ENCODE results near the gene UBE2J2.
"Not testable (repeated sequence)": the region's sequence is repeated elsewhere in the genome, so short reads cannot be mapped to it uniquely, and the experiment has no call there.

Gene UBE2J2

DNA sequence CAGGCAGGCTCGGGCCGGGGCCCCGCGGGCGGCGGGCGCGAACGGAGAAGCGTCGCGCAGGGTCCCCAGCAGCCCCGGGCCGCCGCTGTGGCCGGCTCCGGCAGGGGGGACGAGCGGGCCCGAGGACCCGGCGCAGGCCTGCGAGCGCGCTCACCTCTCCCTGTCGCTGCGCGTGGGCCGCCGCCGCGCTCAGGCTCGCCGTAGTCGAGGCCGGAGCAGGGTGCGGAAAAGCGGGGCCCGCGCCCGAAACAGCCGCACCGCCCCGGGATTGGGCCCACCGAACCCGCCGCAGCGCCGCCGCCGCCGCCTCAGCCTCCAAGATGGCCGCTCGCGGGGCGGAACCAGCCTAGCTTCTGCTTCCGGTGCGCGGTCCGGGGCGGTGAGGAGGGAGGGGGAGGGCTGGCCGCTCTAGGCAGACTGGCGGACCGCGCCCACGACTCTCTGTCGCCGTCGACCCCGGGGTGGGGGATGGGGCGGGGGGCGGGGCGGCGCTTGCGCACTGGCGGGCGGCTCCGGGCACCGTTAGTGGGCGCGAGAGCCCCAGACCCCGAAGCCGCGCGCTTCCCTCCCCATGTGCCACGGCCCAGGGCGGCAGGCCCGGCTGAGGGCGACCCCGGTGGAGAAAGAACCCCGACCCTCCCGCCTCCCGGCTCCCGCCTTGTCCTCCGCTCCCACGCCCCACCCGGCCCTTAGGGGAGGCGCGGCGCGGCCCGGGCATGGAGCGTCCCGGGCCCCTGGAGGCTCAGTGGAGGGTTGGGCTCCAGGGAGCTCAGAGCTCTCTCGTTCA, at the start of gene UBE2J2:
Gene UBE2J2 (minus strand): TSS at position 343 of the 787 bp plus-strand sequence. CDS start 5,862 bp downstream, outside the sequence.
- DNase-seq (ENCODE audit: low spot score) (peak; percentile 95), FAIRE-seq (no peak)

DNA sequence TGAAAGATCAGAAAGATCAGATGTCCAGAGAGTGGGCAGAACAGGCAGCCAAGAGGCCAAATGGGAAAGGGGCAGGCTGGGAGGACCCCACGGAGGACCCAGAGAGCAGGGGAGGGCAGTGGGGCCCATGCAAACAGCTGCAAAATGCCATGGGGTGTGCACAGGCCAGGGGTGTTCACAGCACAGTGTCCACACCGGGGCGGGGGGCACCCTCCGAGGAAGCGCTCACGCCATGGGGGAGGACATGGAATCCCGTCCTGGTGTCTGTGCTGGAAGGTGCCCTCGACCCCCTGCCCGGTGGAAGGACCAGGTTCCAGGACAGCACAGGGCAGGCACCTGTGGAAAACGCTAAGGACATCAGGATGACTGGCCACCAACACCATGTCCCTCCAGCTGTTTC, 49.3 kb upstream of the UBE2J2 start:
- no peak for FAIRE-seq
- DNase-seq (ENCODE audit: low spot score), result no peak

GRCh38 chr1:1322418-1322817, 48.8 kb upstream of the UBE2J2 start:
- no peak for FAIRE-seq
- no peak for DNase-seq (ENCODE audit: low spot score)

DNA sequence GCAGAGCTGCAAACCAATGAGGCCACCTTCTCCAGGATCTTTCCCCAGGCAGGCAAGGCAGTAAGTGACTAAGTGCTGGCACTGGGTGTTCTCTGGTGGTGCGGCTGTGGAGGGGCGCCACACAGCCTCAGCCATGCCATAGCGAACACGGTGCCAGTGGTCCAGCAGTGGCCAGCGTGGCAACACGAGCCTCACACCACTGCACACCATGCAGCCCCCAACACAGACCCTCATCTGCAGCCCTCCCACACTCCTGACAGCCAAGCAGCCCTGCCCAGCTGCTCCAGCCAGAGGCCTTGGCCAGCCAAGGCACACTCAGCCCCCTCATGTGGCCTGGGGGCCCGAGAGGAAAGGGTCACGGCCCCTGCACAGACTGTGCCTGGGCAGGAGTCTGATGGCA, 47.8 kb upstream of the UBE2J2 start:
- DNase-seq (ENCODE audit: low spot score) (no peak), FAIRE-seq (no peak)

DNA sequence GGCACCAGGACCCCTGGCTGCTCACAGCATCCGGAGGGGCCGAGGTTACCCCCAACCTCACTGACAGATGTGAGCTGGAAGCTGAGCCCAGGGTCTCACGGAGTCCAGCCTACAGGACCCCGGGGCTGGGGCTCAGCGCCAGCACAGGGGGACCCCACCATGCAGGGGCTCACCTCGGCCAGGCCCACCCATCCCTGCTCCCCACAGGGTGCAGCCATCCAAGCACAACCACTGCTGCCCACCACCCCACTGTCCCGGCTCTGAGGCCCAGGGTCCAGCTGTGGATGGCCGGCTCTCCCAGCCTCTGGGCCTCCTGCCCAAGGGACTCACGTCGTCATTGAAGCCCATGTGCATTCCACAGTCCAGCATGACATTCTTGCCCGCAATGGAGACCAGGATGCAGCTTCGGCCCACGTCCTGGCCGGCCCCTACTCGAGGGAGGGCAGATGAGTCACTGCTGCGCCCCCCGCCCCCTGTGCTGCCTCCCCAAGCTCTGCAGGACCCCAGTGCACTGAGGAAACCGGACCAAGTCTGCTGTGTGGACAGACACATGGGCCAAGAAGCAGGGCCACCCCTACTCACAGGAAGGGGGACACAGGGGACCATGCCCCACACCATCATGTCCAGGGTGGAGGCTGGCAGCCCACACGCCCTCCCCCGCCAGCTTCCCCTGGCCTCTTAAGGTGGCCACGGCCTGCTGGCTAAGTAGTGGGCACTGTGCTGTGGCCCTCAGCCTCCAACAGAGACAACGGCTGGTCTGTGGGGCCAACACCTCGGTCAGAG, 47.2 kb upstream of the UBE2J2 start:
- FAIRE-seq (no peak), DNase-seq (ENCODE audit: low spot score) (no peak)

DNA sequence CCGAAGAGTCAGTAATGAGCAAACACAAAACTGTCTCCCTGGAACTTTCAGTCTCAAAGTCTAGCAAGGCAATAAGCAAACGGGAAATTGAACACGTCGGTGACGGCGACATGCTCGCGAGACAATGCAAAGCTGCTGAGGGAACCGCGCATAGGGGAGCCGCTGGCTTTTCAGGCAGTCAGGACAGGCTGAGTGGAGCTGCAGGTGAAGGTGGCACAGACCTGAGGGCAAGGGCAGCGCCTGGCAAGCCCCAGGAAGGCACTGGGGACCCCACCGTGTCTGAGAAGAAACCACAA, 45.9 kb upstream of the UBE2J2 start:
- FAIRE-seq (no peak), DNase-seq (ENCODE audit: low spot score) (no peak)

- FAIRE-seq, result no peak
- no peak for DNase-seq (ENCODE audit: low spot score)
Measured at GRCh38 chr1:1318777-1319645, 45.4 kb upstream of the UBE2J2 start.

DNA sequence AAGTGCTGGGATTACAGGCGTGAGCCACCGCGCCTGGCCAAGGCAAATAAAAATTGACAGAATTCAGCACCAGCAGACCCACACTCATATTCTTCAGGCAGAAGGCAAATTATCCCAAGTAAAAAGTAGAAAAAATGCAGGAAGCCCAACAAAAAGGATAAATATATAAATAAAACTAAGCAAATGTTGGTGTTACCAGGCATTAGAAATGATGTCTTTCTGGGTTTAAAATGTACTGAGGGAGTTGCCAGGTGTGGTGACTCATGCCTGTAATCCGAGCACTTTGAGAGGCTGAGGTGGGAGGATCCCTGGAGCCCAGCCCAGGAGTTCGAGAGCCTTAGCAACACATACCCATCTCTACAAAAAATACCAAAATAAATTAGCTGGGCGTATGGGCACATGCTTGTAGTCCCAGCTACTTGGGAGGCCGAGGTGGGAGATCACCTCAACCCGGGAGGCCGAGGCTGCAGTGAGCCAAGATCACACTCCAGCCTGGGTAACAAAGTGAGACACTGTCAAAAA, 44.5 kb upstream of the UBE2J2 start:
- DNase-seq (ENCODE audit: low spot score), result peak; percentile 50
- no peak for FAIRE-seq

GRCh38 chr1:1317420-1317819, 43.8 kb upstream of the UBE2J2 start:
- no peak for FAIRE-seq
- no peak for DNase-seq (ENCODE audit: low spot score)

DNA sequence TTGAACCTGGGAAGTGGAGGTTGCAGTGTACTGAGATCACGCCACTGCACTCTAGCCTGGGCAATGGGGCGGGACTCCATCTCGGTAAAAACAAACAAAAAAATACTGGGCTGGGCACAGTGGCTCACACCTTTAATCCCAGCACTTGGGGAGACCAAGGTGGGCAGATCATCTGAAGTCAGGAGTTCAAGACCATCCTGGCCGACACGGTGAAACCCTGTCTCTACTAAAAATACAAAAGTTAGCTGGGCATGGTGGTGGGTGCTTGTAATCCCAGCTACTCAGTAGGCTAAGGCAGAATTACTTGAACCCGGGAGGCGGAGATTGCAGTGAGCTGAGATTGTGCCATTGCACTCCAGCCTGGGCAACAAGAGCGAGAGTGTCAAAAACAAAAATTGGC, 42.5 kb upstream of the UBE2J2 start:
- not testable (repeated sequence) for DNase-seq (ENCODE audit: low spot score); FAIRE-seq

DNA sequence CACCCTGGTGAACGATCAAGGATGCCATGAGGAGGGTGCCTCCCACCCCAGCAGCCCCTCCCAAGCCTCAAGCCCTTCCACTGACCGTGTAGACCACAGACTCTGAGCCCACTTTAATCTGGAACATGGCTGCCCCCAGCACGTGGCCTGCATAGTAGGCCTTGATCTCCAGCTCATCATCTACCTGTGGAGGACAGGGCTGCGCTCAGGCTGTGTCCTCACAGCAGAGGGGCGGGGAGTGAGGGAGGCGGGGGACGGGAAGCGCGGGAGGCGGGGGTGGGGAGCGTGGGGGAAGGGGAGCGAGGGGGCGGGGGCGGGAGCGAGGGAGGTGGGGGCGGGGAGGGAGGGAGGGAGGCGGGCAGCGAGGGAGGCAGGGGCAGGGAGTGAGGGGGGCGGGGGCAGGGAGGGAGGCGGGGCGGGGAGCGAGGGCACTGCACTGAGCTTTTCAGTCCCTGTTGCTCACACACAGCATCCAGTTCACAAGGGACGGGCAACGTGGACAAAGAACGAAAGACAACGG, 41.8 kb upstream of the UBE2J2 start:
- no peak for DNase-seq (ENCODE audit: low spot score)
- FAIRE-seq, result no peak

DNA sequence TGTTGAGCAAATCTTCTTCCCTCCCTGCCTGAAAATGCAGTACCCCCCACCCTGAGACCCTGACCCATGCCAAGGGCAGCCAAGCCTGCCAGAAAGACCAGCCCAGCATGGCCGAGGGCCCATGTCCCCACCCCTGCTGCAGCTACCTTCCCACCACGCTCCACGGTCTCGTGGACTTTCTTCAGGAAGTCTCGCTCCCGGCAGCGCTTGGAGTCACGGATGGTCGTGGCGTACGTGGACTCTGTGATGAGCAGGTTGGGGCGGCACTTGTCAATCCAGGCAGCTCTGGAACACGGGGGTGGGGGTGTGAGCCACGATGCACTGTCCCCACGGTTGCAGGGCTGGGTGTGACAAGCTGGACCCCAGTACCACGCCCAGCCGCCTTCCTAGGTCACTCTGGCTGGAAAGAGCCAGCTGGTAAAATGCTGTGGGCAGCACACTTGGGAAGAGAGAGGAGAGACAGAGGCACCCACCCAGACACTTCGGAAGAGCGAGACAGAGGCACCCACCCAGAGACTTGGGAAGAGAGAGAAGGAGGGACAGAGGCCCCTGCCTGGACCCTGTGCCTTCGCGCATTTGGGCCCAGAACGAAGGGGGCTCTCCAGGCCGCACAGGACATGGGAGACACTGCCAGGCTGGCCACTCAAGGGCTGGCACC, 41.2 kb upstream of the UBE2J2 start:
- DNase-seq (ENCODE audit: low spot score), result no peak
- no peak for FAIRE-seq

GRCh38 chr1:1314237-1314586, 40.6 kb upstream of the UBE2J2 start:
- FAIRE-seq (no peak), DNase-seq (ENCODE audit: low spot score) (no peak)

DNA sequence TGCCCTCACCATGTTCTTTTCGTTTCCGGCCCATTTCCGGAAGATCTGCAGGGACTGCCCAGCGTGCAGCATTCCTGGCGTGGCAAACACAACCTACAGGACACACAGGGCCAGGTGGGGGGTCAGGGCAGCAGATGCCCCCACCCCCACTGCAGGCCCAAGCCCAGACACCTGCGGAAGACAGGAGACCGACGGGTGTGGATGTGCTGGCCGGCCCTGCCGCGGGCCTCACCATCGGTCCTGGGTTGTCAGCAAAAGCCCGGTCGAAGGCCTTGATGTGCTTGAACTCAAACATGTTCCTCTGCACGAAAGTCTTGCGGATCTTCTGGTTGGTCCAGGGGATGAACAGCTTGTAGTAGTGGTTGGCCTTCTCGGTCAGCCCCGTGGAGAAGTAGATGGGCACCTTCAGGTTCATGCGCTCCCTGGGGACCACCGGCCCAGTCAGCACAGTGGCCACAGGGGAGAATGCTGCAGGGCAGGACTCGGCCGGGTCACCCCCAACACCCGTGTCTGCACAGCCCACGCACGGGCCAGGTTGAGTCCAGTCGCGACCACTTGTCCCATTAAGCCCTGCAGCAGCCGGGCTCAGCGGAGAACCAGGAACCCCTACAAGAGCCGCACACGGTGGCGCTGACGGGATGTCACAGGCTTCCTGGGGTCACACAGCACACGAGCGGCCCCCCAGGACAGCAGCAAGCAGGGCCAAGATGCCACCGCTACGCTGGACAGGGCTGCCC, 40.0 kb upstream of the UBE2J2 start:
- DNase-seq (ENCODE audit: low spot score) (no peak), FAIRE-seq (no peak)

GRCh38 chr1:1312450-1313314, 39.0 kb upstream of the UBE2J2 start:
- no peak for FAIRE-seq
- no peak for DNase-seq (ENCODE audit: low spot score)

- DNase-seq (ENCODE audit: low spot score), result no peak
- FAIRE-seq, result no peak
Measured at GRCh38 chr1:1311107-1312104, 37.8 kb upstream of the UBE2J2 start.

DNA sequence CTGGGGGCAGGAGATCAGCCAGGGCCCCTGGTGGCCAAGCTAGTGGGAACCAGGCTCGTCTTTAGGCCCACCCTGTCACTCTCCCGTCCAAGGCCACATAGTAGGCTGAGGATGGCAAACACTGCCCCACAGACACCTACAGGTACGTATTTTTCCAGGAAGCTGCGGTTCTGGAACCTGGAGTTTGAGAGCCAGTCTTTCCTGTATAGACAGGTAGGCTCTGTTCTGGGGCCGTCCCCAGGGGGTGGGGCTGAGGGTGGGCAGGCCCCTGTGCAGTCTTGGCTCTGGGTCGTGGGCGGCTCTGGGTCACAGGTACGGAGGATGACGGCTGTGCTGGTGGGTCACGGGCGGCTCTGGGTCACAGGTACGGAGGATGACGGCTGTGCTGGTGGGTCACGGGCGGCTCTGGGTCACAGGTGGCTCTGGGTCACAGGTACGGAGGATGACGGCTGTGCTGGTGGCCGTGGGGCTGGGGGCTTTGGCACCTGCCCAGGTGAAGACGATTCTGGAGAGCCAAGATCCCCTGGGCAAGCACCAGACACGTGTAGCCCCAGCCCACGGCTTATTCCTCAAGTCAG, 36.9 kb upstream of the UBE2J2 start:
- no peak for DNase-seq (ENCODE audit: low spot score)
- FAIRE-seq, result no peak

DNA sequence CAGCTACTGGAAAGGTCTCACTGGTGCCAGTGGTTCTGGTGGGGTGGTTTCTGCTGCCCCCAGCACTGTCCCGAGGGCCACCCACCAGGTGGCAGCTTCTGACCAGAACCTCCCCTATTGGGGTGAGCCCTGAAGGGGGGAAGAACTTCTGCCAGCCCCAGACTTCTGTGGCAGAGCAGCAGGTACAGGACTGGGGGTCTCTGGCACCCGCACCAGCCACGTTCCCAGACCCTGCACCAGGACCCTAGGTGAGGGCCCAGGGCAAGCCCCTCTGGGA, 36.4 kb upstream of the UBE2J2 start:
- no peak for FAIRE-seq
- no peak for DNase-seq (ENCODE audit: low spot score)

Measured in urothelium cell line (cell line).